HL-60/S4 (cell line): ENCODE results near the gene SMIM3.
"Not testable (repeated sequence)": the region's sequence is repeated elsewhere in the genome, so short reads cannot be mapped to it uniquely, and the experiment has no call there.

ENCODE experiments used
- in situ Hi-C: fragments of 300-500 bp; cut with MboI; formaldehyde crosslinking; loops from 2 replicates; pipeline ENCODE4 v1.14.3; 2022; ENCODE audit warnings: low sequenced_read_pairs

SMIM3 gene

DNA sequence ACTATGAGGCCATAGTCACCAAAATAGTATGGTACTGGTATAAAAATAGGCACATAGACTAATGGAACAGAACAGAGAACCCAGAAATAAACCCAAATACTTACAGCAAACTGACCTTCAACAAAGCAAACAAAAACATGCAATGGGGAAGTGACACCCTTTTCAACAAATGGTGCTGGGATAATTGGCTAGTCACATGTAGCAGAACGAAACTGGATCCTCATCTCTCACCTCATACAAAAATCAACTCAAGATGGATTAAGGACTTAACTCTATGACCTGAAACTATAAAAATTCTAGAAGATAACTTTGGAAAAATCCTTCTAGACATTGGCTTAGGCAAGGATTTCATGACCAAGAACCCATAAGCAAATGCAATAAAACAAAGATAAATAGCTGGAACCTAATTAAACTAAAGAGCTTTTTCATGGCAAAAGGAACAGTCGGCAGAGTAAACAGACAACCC is 14.9 kb downstream of the SMIM3 start:
- in situ Hi-C loops = not testable (repeated sequence)

DNA sequence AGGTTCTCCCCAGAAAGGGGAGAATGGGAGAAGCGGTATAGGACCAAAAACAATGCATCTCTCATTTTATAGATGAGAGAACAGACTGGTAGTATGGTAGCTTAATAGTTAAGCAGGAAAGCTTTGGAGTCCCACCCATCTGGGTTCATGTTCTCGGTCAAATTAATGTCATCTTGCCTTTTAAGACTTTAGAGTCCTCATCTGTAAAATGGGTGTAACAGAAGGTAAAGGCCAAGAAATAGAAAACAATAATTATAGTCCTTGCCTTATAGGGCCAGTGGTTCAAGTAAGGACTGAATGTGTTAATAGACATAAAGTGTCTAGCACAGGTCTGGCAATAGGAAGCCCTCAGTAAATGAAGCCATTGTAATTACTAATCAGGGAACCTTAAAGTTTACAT is 16.4 kb downstream of the SMIM3 start:
- in situ Hi-C loops = no loop called here

- in situ Hi-C loops = no loop called here
Observed at GRCh38 chr5:150797384-150797783, 18.8 kb downstream of the SMIM3 start.

DNA sequence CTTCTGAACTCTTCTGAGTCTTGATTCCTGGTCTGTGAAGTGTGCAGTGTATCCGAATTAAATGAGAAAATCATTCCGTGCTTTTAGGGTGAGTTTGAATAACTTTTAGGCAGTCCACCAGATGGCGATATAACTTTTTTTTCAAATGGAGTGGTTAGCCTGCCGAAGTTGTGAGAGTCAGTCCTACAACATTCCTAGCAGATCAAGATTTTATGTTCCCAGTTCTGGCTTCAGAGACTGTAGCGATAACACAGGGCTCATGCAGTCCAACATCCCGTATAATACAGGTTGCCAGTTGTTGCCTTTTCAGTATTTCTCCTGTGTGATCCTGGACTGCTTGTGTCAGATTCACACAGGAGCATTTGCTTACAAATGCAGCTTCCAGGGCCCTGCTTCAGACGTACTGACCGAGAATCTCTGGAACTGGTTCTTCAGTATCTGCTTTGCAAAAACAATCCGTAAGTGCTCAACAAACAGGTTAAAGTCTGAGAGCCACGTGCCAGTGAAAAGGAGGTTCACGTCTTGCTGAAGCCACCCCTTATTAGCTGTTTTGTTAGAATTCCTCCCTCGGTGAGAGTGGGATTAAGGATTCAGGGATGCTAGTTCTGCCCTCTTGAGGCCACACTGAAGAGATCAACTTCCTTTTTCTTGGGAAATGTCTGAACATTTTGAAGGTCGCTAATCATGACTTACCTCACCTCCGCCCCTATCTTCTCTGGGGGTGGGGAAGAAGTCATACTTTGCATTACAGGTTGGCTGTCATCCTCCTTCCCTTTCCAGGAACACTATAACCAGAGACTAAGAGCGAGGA is 22.8 kb downstream of the SMIM3 start:
- in situ Hi-C loops = no loop called here

DNA sequence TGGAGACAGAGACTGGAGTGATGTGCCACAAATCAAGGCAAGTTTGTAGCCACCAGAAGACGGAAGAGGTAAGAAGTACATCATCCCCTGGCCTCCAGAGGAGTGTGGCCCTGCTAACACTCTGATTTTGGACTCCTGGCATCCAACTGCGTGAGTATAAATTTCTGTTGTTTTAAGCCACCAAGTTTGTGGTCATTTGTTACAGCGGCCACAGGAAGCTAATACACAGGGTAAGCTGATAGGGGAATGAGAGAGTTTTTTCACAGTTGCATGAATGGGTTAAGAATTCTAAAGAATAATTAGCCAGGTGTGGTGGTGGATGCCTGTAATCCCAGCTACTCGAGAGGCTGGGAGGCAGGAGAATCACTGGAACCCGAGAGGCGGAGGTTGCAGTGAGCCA is 25.8 kb downstream of the SMIM3 start:
- in situ Hi-C loops = no loop called here

DNA sequence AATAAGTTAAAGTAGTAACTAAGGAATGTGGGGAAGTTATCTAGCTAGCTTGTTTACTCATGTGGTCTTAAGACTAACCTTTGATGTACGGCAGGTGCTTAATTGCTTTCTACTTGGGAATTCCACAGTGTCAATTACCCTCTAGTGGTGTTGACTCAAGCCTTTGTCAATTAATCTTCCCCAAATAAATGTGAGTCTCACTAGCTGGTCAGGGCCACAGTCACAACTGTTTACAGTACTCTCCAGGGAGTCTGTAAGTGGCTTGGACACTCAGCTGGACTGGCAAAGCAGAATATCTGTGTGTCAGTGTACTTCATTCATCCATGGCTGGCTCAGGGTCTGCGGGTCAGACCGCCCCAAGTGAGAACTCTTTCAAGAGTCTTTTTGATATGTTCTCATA is 30.8 kb downstream of the SMIM3 start:
- in situ Hi-C loops = no loop called here

DNA sequence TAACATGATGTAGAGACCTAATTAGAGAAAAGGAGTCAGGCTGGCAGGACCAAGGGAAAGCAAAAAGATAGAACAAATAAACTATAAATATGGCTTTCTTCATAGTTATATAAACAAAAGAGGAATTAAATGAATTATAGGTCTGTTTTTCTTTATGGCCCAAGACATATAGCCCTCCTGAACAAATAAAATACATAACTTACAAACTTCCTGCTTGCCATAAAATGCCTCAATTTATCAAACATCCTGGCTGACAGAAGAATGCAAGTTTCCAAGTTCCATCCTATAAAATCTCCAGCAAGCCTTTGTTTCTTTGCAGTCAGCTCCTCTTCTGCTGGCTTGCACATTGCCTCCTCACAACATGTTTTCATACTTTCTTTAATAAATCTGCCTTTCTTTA is 36.5 kb downstream of the SMIM3 start:
- in situ Hi-C loops = no loop called here

DNA sequence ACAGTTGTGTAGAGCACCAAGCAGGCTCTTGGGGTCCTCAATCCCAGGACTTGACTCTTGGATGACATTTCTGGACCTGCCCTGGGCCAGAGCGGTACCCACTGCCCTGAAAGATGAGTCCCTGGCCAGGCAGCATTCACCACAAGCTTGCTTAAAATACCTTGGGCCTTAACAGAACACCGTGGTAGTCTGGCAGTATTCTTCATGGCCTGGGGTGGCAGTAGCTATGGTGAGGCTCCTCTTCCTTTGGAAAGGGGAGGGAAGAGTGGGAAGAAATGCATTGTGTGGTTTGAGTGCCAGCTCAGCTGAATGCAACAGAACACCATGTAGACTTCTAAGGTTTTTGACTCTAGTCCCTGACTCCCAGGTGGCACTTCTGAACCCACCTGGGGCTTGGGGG is 38.4 kb downstream of the SMIM3 start:
- in situ Hi-C loops = no loop called here

DNA sequence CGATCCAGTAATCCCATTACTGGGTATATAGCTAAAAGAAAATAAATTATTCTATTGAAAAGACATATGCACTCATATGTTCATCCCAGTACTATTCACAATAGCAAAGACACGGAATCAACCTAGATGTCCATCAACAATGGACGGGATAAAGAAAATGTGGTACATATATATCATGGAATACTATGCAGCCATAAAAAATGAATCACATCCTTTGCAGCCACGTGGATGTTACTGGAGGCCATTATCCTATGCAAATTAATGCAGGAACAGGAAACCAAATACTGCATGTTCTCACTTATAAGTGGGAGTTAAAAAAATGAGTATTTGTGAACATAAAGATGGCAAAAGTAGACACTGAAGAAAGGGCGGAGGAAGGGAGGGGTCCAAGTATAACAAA is 51.2 kb downstream of the SMIM3 start:
- in situ Hi-C loops = no loop called here

DNA sequence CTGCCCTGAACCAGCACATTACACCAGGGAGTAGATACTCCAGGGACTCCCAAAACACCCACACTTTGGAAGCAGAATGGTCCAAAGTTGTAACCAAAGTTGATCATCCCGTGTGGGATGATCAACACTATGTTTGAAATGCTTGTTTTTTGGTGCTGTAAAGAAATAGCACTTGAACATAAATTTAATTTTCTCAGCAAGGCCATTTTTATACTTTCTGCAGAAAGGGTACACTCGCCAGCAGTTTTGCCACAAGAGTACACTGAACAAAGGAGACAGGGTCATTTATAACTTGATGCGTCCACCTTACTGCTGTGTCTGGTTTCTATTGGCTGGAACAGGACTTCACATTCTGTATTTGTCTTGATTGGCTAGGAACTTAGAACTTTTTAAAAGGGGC is 53.3 kb downstream of the SMIM3 start:
- in situ Hi-C loops = not testable (repeated sequence)

- in situ Hi-C loops = no loop called here
Observed at GRCh38 chr5:150836064-150836463, 57.5 kb downstream of the SMIM3 start.

- in situ Hi-C loops = no loop called here
Observed at GRCh38 chr5:150836703-150837102, 58.1 kb downstream of the SMIM3 start.

- in situ Hi-C loops = loop anchor here (5.0 to 10.0 kb wide), 2 partner anchors 283 to 391 kb away; no protein-coding TSS in a partner anchor
Observed at GRCh38 chr5:150845185-150845859, 66.8 kb downstream of the SMIM3 start.

- in situ Hi-C loops = loop anchor here (5.0 to 10.0 kb wide), 2 partner anchors 284 to 391 kb away; no protein-coding TSS in a partner anchor
Observed at GRCh38 chr5:150846308-150846653, 67.7 kb downstream of the SMIM3 start, which contains the start of gene IRGM. IRGM (plus strand) TSS chr5:150846521; CDS start chr5:150848124, 1,603 bp downstream.
